NCI-H128 (cell line): ENCODE data around the gene CAMTA1.

Source experiments
- DNase-seq: peaks from one replicate; lab custom pipeline; 2025; ENCODE audit not compliant: unreplicated experiment; lab: John Stamatoyannopoulos, UW

Gene CAMTA1

GRCh38 chr1:6776389-6776788, 8.9 kb upstream of the CAMTA1 start:
- no peak for DNase-seq

- no peak for DNase-seq
Measured at GRCh38 chr1:6776895-6777294, 8.4 kb upstream of the CAMTA1 start.

GRCh38 chr1:6777813-6778212, 7.4 kb upstream of the CAMTA1 start:
- no peak for DNase-seq

- no peak for DNase-seq
Measured at GRCh38 chr1:6779089-6779805, 6.0 kb upstream of the CAMTA1 start.

GRCh38 chr1:6782151-6782550, 3.1 kb upstream of the CAMTA1 start:
- no peak for DNase-seq

GRCh38 chr1:6783221-6783620, 2.0 kb upstream of the CAMTA1 start:
- no peak for DNase-seq

- DNase-seq, result no peak
Measured at GRCh38 chr1:6783936-6784559, 1.2 kb upstream of the CAMTA1 start.

GRCh38 chr1:6784560-6785317, 515 bp upstream of the CAMTA1 start:
- DNase-seq, result peak; percentile 100

- no peak for DNase-seq
Measured at GRCh38 chr1:6785728-6786505, 663 bp downstream of the CAMTA1 start.

- DNase-seq, result no peak
Measured at GRCh38 chr1:6788946-6789345, 3.7 kb downstream of the CAMTA1 start.

- no peak for DNase-seq
Measured at GRCh38 chr1:6790146-6790545, 4.9 kb downstream of the CAMTA1 start.

- DNase-seq, result peak; percentile 29
Measured at GRCh38 chr1:6794164-6794563, 8.9 kb downstream of the CAMTA1 start.

- DNase-seq, result no peak
Measured at GRCh38 chr1:6795203-6795602, 9.9 kb downstream of the CAMTA1 start.

- no peak for DNase-seq
Measured at GRCh38 chr1:6795661-6796060, 10.4 kb downstream of the CAMTA1 start.

- DNase-seq, result no peak
Measured at GRCh38 chr1:6796095-6796494, 10.8 kb downstream of the CAMTA1 start.

- DNase-seq, result no peak
Measured at GRCh38 chr1:6799499-6799898, 14.2 kb downstream of the CAMTA1 start.

GRCh38 chr1:6800745-6801144, 15.5 kb downstream of the CAMTA1 start:
- DNase-seq, result no peak

GRCh38 chr1:6801199-6801598, 15.9 kb downstream of the CAMTA1 start:
- DNase-seq, result no peak

GRCh38 chr1:6801966-6802365, 16.7 kb downstream of the CAMTA1 start:
- DNase-seq, result no peak

- no peak for DNase-seq
Measured at GRCh38 chr1:6802454-6802853, 17.2 kb downstream of the CAMTA1 start.

- DNase-seq, result no peak
Measured at GRCh38 chr1:6802893-6803292, 17.6 kb downstream of the CAMTA1 start.
